ENCODE measurements around the gene FRMD5.

Gene FRMD5

GRCh38 chr15:44159492-44159891 is 35.6 kb downstream of the FRMD5 start:
- DNase-seq = no peak

- no peak for DNase-seq
These were observed 37.0 kb downstream of the FRMD5 start for GRCh38 chr15:44158111-44158510.

- no peak for DNase-seq
These were observed 37.4 kb downstream of the FRMD5 start for GRCh38 chr15:44157679-44158078.

DNA sequence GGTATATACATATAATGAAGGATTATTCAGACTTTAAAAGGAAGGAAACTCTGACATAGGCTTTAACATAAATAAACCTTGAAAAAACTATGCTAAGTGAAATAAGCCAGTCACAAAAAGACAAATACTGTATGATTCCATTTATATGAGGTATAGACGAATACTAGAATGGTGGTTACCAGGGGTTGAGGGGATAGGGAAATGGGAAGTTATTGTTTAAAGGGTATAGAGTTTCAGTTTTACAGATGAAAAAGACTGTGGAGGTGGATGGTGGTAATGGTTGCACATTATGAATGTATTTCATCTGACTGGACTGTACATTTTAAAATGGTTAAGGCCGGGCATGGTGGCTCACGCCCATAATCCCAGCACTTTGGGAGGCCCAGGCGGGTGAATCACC is 41.7 kb downstream of the FRMD5 start:
- DNase-seq = no peak

DNA sequence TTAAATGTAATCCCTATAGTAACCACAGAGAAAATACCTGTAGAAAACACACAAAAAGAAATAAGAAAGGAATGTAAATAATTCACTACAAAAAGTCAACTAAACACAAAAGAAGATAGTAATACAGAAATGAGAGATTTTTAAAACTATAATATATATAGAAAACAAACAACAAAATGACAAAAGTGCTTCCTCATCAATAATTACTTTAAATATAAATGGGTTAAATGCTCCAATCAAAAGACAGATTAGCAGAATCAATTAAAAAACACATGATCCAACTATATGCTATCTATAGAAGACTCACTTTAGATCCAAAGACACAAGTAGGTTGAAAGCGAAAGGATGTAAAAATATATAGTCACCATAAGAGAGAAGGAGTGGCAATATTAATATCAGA is 45.8 kb downstream of the FRMD5 start:
- no peak for DNase-seq

DNA sequence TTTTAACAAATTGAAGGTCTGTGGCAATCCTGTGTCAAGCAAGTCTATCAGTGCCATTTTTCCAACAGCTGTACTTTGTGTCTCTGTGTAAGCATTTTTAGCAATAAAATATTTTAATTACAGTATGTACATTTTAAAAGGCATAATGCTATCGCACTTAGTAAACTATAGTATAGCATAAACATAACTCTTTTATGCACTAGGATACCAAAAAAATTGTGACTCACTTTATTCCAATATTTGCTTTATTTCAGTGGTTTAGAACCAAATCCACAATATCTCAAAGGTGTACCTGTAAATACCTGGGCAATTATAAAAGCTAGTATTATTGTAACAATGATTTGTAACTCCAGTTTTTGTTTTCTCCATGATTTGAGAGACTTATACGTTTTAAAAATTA is 46.5 kb downstream of the FRMD5 start:
- DNase-seq = no peak

DNA sequence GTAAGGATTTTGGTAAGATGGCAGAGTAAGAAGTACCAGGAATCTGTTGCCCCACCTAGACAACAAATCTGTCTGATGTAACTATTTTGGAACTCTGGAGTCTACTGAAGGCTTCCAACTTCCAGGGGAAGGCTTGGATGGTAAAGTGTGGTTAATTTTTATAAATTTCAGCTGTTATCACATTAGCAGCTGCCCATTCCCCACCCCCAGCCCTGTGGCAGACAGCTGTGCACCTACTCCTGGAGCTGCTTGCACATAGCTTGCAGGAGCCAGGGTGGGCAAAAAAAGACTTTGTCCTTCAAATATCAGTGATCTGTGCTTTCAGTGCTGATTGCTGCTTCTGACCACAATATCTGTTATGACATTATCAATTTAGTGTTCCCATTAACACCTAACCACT is 47.4 kb downstream of the FRMD5 start:
- no peak for DNase-seq

GRCh38 chr15:44145495-44145894 is 49.6 kb downstream of the FRMD5 start:
- DNase-seq = no peak

DNA sequence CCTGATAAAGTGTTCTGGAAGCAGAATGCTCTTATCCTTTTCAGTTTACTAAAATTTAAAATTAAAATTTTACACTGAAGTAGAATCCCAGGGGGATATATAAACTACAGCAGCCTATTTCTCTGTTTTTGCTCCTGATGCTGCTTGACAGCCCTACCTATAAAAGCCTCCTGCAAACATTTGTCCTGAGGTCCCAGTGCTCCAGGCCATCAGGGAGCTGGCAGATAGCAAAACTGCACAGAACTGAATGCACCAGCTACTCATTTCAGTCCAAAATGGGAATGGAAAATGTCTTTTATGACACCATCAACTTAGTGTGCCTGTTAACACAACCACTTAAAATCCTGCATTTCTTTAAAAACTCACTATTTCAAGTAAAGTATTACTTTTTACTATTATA is 50.1 kb downstream of the FRMD5 start:
- DNase-seq = no peak

- DNase-seq = no peak
These were observed 50.9 kb downstream of the FRMD5 start for GRCh38 chr15:44144184-44144583.

DNA sequence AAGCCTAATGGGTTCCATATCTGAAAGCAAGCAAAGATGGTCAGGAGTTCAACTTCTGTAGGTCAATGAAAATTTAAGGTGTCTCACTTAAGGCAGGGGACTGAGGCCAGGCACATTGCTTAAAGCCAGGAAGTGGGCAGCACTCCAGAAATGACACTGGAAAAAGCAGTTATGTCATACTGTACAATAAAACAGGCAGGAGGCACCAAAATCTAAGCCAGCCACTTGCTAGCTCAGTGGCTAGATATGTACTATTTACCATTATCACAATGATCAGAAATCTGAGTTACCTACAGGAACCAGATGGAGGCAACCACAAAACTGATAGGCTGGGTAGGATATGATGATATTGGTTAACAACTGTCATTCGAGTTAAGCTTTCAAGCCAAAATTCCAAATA is 57.3 kb downstream of the FRMD5 start:
- DNase-seq = no peak

DNA sequence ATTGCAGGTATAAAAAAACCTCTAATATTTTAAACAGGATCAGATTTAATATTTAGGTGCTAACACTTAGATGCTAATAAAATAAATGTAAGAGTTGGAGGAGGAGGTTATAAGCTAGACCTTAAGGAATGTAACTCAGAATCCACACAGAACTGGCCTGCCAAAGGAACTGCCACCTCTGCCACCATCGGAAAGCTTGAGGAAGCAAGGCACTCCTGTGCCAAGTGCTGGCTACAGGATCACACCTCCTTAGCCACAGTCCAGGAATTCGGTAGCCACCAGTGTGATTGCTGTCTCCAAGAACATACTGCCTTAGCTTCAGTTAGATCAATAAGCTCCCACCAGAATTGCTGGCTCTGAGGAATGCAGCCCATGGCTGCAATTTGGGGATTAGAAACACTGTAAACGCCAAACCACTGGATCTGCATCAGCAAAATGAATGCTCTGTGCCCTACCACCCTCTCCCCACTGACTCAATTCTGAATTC is 58.0 kb downstream of the FRMD5 start:
- DNase-seq = no peak

DNA sequence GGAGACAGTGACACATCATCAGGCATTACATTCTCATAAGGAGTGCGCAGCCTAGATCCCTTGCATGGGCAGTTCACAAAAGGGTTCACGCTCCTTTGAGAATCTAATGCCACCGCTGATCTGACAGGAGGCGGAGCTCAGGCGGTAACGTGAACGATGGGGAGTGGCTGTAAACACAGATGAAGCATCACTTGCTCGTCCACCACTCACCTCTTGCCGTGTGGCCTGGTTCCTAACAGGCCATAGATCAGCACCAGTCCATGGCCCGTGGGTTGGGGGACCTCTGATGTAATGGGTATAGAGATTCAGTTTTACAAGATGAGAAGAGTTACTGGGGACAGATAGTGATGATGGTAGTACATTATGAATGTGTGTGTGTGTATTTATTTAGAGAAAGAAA is 63.0 kb downstream of the FRMD5 start:
- DNase-seq = no peak

DNA sequence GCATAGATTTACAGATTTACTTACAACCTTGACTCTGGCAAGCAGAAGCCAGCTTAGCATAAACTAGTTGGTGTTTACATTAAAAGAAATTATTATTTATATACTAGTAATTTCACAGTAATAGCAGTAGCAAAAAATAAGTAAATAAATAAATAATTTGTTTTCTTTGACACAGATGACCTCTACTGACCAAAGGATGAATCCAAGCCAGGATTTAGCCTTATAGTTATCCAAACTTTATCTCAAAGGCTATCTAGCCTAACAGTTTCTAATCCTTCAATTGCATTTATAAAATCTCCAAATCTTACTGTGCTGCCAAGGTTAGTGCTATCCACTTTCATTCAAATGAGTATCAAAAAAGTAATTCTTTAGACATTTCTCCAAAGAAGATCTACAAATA is 64.3 kb downstream of the FRMD5 start:
- no peak for DNase-seq

DNA sequence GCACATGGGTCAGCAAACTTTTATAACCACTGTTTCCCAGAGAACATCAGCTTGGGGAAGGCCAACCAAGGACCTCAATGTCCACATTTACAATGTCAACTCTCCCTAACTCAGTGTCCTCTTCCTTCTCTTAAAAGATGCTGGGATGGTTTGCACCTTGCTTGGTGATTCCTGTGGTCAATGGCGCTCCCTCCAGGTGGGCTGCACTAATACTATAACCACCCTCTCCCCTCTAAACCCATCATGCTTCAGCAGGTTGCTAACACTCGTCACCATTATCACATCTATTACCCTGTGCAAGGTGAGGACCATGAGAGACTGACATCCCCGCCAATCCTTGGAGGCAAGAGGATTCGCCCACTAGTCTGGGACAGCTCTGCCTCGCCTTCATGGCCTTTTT is 65.2 kb downstream of the FRMD5 start:
- DNase-seq = no peak

GRCh38 chr15:44128443-44128842 is 66.6 kb downstream of the FRMD5 start:
- no peak for DNase-seq

DNA sequence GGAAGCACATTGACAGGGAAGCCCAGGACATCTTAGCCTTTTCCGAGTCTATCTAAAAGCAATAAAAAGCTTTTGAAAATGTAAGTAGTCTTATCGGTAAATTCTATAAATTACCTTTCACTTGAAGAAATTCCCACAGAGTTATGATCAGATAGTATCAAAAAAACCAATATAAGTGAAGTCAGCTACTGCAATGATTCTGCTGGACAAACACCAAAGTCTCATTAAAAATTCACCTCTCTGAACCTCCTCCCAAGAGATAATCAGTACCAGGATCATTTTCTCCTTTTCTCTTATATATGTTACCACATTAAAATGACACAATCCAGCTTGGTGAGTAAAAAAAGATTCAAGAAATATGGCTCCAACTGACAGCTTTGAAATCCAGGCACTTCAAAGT is 69.2 kb downstream of the FRMD5 start:
- DNase-seq = no peak

- no peak for DNase-seq
These were observed 92.3 kb downstream of the FRMD5 start for GRCh38 chr15:44102675-44103254.

DNA sequence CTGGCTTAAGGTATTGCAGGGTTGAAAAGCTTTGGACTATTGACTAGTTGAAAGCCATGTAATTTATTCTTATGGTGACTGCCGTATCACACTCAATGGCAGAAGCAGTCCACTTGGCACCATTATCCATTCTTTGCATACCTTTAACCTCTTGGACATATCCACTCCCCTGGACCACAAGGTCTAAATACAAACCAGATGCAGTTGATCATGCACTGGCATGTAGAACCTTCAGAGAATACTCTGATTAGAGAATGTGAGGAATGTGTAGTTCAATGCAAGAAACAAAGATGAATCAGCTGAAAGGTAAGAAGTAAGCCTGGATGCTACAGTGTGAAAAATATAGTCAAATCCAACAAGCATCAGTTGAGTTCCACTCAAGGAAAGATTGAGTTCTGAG is 93.1 kb downstream of the FRMD5 start:
- no peak for DNase-seq

GRCh38 chr15:44101286-44101685 is 93.8 kb downstream of the FRMD5 start:
- DNase-seq = no peak

DNA sequence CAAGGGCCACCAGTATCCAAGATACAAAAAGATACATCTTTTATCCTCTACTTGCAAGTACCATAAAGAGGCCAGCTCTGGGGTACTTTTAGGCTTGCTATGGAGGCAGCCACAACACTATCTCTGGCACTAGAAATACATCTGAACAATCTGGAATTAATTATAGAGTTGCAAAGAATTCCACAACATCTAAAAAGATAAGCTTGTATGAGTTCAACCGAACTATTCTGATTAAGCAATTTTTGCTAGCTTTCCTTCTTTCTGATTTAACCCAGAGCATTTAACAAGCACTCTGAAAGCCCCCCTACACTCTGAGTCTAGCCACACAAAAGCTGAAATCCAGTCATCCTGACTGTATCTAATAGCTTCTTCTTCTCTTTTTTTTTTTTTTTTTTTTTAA is 95.4 kb downstream of the FRMD5 start:
- DNase-seq = no peak

DNA sequence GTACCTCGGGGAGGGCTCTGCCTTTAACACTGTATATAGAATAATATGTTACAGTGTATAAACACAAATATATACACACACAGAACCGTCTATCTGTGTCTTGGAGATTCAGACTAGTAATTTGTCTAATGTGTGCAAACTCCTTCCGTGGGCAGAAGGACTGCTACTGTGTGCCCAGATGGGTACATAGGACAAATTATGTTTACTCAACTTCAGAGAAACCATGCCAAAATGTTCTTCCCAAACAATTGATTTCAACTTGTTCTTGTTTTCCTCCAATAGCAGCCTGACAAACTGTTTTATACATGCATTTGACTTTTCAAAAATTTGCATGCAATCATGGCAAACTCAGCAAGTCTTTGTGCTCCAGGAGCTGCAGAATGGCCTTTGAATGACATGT is 97.5 kb downstream of the FRMD5 start:
- DNase-seq = no peak

DNA sequence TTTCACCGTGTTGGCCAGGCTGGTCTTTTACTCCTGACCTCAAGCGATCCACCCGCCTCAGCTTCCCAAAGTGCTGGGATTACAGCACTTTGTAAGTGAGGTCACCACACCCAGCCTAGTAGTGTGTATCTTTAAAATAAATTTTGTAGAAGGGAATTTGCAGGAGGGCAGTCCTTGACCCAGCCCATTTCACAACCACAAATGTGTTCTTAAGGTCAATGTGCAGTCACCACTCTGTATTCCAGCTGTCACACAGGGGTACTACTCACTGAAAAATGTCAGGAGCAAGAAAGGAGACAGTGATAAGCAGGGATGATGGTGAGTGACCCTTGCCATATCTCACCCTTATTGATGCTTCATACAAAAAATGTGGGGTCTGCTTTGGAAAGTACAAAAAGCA is 98.5 kb downstream of the FRMD5 start:
- DNase-seq = no peak

GRCh38 chr15:44094781-44095180 is 100.3 kb downstream of the FRMD5 start:
- no peak for DNase-seq

GRCh38 chr15:44093836-44094235 is 101.2 kb downstream of the FRMD5 start:
- DNase-seq = no peak

DNA sequence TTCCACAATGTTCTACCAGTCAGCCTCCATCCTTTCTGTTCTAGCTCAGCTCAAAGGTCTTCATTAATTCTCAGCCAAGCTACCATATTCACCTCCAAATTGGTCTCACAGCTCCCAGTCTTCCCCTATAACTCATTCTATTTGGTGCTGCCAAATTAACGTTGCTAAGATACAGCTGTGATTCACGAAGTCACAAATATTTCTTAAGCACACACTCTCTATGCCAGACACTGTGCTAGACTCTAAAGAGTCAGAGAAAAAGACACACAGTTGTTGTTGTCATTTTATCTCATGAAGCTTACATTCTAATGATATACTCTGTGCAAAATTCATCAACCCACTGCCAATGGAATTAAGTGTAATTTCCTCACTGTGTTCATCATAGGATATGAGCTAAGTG is 102.8 kb downstream of the FRMD5 start:
- no peak for DNase-seq
